Right atrium auricular region (tissue), 2 donors: Measurements from ENCODE around the gene NEURL3. TPM values are rescaled to one million over a fixed set of nuclear protein-coding genes. Genes with fewer than 3 reads are reported as not detected.

Experiments used
- DNase-seq: peaks from one replicate; pipeline ENCODE4 v3.0.0-alpha.2; 2019; ENCODE audit warnings: low spot score
- H3K27ac ChIP-seq, 2 donors: fragments of 200-600 bp; sonication (generic); 1 replicate in 1 of 2; 2 replicates in 1 of 2; pipeline ENCODE4 v1.5.1; 2016 to 2019
- H3K27me3 ChIP-seq, 2 donors: fragments of 200-600 bp; sonication (generic); one replicate each; pipeline versions ENCODE4 v1.5.1 to v1.6.0; 2017 to 2019
- H3K36me3 ChIP-seq: fragments of 200-600 bp; sonication (generic); one replicate; pipeline ENCODE4 v1.5.1; 2016
- H3K4me1 ChIP-seq, 2 donors: fragments of 200-600 bp; sonication (generic); one replicate each; pipeline versions ENCODE4 v1.5.1 to v1.6.0; 2017 to 2019
- H3K4me3 ChIP-seq, 2 donors: fragments of 200-600 bp; sonication (generic); 1 replicate in 1 of 2; 2 replicates in 1 of 2; pipeline ENCODE4 v1.5.1; 2017 to 2019; ENCODE audit warnings: mild to moderate bottlenecking in 1 of 2, moderate library complexity in 1 of 2
- H3K9me3 ChIP-seq, 2 donors: fragments of 200-600 bp; sonication (generic); one replicate each; pipeline ENCODE4 v1.5.1; 2019
- total RNA-seq, 2 donors: library from RNA; depleted of rRNA; stranded (reverse); fragments of >200 nt; gene quantifications; one replicate each; pipeline ENCODE4 v1.1.0, GENCODE V29; 2016
- TF ChIP-seq, protein P1 (sequence below), 2 donors: fragments of 200-600 bp; sonication (generic); IDR thresholded peaks; one replicate each; pipeline ENCODE4 v1.5.1; 2019; ENCODE audit warnings: antibody characterized with exemption in 2 of 2

NEURL3 gene
- total RNA-seq, 2 donors from 2014 or later = not detected

- no peaks in the 10 kb centered on the region for H3K36me3 ChIP-seq
- no peaks in the 10 kb centered on the region for H3K27me3 ChIP-seq
- H3K4me3 ChIP-seq = no peak overlapping the region
- H3K27ac ChIP-seq = peak overlapping the region in 1 of 2 donors; percentile 91
- no peaks in the 10 kb centered on the region for H3K9me3 ChIP-seq
- no peak for DNase-seq
- peaks cover 0 to 82% of the 10 kb centered on the region in 2 donors for H3K4me1 ChIP-seq
- TF ChIP-seq, protein P1, sequence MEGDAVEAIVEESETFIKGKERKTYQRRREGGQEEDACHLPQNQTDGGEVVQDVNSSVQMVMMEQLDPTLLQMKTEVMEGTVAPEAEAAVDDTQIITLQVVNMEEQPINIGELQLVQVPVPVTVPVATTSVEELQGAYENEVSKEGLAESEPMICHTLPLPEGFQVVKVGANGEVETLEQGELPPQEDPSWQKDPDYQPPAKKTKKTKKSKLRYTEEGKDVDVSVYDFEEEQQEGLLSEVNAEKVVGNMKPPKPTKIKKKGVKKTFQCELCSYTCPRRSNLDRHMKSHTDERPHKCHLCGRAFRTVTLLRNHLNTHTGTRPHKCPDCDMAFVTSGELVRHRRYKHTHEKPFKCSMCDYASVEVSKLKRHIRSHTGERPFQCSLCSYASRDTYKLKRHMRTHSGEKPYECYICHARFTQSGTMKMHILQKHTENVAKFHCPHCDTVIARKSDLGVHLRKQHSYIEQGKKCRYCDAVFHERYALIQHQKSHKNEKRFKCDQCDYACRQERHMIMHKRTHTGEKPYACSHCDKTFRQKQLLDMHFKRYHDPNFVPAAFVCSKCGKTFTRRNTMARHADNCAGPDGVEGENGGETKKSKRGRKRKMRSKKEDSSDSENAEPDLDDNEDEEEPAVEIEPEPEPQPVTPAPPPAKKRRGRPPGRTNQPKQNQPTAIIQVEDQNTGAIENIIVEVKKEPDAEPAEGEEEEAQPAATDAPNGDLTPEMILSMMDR (IDR thresholded peaks at IDR 0.05) = no peak
Measured at GRCh38 chr2:96530144-96530430, 24.9 kb upstream of the NEURL3 start.

- H3K9me3 ChIP-seq = no peaks in the 10 kb centered on the region
- no peaks in the 10 kb centered on the region for H3K36me3 ChIP-seq
- TF ChIP-seq, protein P1 (IDR thresholded peaks at IDR 0.05) = no peak
- H3K4me1 ChIP-seq = peaks cover 0 to 77% of the 10 kb centered on the region in 2 donors
- H3K4me3 ChIP-seq = no peak overlapping the region
- no peak for DNase-seq
- peak overlapping the region; percentile 81 to 91 for H3K27ac ChIP-seq
- H3K27me3 ChIP-seq = no peaks in the 10 kb centered on the region
Measured at GRCh38 chr2:96529376-96530143, 24.4 kb upstream of the NEURL3 start.

DNA sequence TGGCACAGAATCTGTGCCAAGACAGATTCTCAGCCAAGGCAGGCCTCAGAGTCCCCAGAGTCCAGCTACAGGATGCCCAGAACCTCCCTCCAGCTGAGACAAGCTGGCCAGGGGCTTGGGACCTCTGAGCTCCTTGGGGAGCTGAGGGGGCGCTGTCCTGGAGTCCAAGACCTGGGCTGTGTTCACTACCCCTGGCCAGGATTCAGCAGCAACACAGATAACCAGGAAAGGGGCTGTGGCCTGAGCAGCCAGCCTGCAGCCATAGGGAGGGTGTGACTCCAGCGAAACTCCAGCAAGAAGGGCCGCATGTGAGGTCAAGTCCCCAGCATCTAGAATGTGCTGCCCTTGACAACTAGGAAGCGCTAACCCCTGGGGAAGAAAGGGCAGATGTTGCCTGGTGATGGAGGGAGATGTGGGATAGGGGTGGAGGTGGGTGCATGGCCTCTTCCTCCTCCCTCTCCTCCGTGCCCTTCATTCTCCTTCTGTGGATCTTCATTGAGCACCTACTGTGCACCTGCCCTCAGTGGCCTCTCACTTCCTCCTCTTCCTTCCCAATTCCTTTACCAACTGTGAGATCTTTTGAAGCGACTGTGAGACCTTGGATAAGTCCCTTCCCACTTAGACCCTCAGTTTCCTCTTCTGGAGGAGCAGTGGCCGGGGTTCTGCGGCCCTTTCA lies 23.7 kb upstream of the NEURL3 start:
- peaks cover 0 to 70% of the 10 kb centered on the region in 2 donors for H3K4me1 ChIP-seq
- no peak for DNase-seq
- H3K4me3 ChIP-seq = no peak overlapping the region
- H3K27ac ChIP-seq = peak overlapping the region; percentile 81 to 91
- H3K36me3 ChIP-seq = no peaks in the 10 kb centered on the region
- TF ChIP-seq, protein P1 (IDR thresholded peaks at IDR 0.05) = peak in 1 of 2 donors; percentile 4
- H3K9me3 ChIP-seq = no peaks in the 10 kb centered on the region
- H3K27me3 ChIP-seq = no peaks in the 10 kb centered on the region

GRCh38 chr2:96528006-96528699 lies 23.0 kb upstream of the NEURL3 start:
- H3K9me3 ChIP-seq = no peaks in the 10 kb centered on the region
- TF ChIP-seq, protein P1 (IDR thresholded peaks at IDR 0.05) = peak in 1 of 2 donors; percentile 6
- DNase-seq = peak; percentile 85
- peaks cover 0 to 63% of the 10 kb centered on the region in 2 donors for H3K4me1 ChIP-seq
- H3K36me3 ChIP-seq = no peaks in the 10 kb centered on the region
- peak overlapping the region; percentile 41 to 64 for H3K4me3 ChIP-seq
- H3K27me3 ChIP-seq = no peaks in the 10 kb centered on the region
- H3K27ac ChIP-seq = peak overlapping the region; percentile 81 to 91

- peaks cover 0 to 56% of the 10 kb centered on the region in 2 donors for H3K4me1 ChIP-seq
- no peaks in the 10 kb centered on the region for H3K36me3 ChIP-seq
- no peaks in the 10 kb centered on the region for H3K9me3 ChIP-seq
- H3K4me3 ChIP-seq = peak overlapping the region; percentile 41 to 64
- DNase-seq = no peak
- peak overlapping the region; percentile 81 to 91 for H3K27ac ChIP-seq
- no peaks in the 10 kb centered on the region for H3K27me3 ChIP-seq
- TF ChIP-seq, protein P1 (IDR thresholded peaks at IDR 0.05) = peak; percentile 17 to 71
Measured at GRCh38 chr2:96527286-96528005, 22.3 kb upstream of the NEURL3 start.
